ENCODE data around the gene SCLT1. TPM values are rescaled to one million over a fixed set of nuclear protein-coding genes. Genes with fewer than 3 reads are reported as not detected.

Gene SCLT1
- total RNA-seq, 1 experiment from 2014 or later, result 11.3 TPM

GRCh38 chr4:128850252-128850651 is 243.1 kb downstream of the SCLT1 start:
- no peak for DNase-seq
- Histone ChIP-seq H3K27ac (ENCODE audit: insufficient read length, low read depth, low read length) (no peak overlapping the region), H4K5ac (ENCODE audit: insufficient read length, low read depth, low read length) (no peak overlapping the region), H3K79me1 (ENCODE audit: insufficient read depth, low read depth, low read length, poor library complexity, severe bottlenecking) (peaks cover 14% of the 10 kb centered on the region), H3K27me3 (ENCODE audit: insufficient read depth, low read length) (no peaks in the 10 kb centered on the region), H3T11ph (ENCODE audit: low read length) (no peak overlapping the region), H3K9ac (ENCODE audit: extremely low read depth, insufficient read length, low read length) (no peak overlapping the region), H4K20me1 (ENCODE audit: control insufficient read depth, insufficient read depth, insufficient read length) (no peaks in the 10 kb centered on the region), H4K8ac (replicated peaks; ENCODE audit: insufficient read length, low read depth, low read length) (no peak overlapping the region), H2AFZ (ENCODE audit: low read length) (no peak overlapping the region), H2BK120ac (ENCODE audit: low read depth, low read length, poor library complexity, severe bottlenecking) (no peak overlapping the region), H3K23me2 (ENCODE audit: insufficient read length, low read depth, low read length, poor library complexity, severe bottlenecking) (no peaks in the 10 kb centered on the region), H2AK5ac (ENCODE audit: insufficient read length, low read length) (no peak overlapping the region), H4K91ac (ENCODE audit: insufficient read length, low read depth, low read length) (no peak overlapping the region), H3K23ac (ENCODE audit: insufficient read length, low read depth, low read length) (no peak overlapping the region), H2BK20ac (ENCODE audit: low read depth, low read length, poor library complexity, severe bottlenecking) (no peak overlapping the region), H3K4me1 (ENCODE audit: insufficient read depth, low read length) (no peaks in the 10 kb centered on the region), H3K4me2 (ENCODE audit: insufficient read depth, insufficient read length, low read length) (no peak overlapping the region), H3K9me3 (ENCODE audit: control insufficient read depth, low read depth, low read length) (no peaks in the 10 kb centered on the region), H2BK5ac (ENCODE audit: insufficient read length, low read length) (no peak overlapping the region), H3K4ac (ENCODE audit: low read depth, low read length) (no peak overlapping the region), H3K14ac (ENCODE audit: insufficient read depth, low read length) (no peak overlapping the region), H3K56ac (ENCODE audit: insufficient read length, low read depth, low read length) (no peak overlapping the region), H3K18ac (ENCODE audit: insufficient read length, low read depth, low read length) (no peak overlapping the region), H2BK12ac (ENCODE audit: insufficient read length, low read depth, low read length) (no peak overlapping the region), H3K79me2 (ENCODE audit: insufficient read depth, low read length) (peaks cover 15% of the 10 kb centered on the region; the same call in 1 of the 2 replicates), H2BK15ac (ENCODE audit: low read depth, low read length) (no peak overlapping the region)
- Mint-ChIP-seq H3K36me3 (ENCODE audit: insufficient read depth in 1 of 3, low read depth in 3 of 3) (peaks cover 84 to 99% (median 98%) of the 10 kb centered on the region in 3 experiments), H3K27me3 (ENCODE audit: low read depth) (no peaks in the 10 kb centered on the region; the same call in 1 of the 2 replicates), H3K9me3 (no peaks in the 10 kb centered on the region; a peak in 1 of 5 replicates), H3K4me1 (peaks cover 3% of the 10 kb centered on the region in 2 experiments; a peak in 1 of 4 replicates), H3K4me3 (no peak overlapping the region), H3K27ac (peak overlapping the region in 1 of 3 experiments; percentile 89; a peak in 2 of 7 replicates)
- TF ChIP-seq CTCF (conservative IDR thresholded peaks at IDR 0.05), result no peak
- no CpG with 5 or more reads among the region's 4 CpGs for WGBS (ENCODE audit: extremely low coverage, insufficient read length, low lambda C conversion rate)
